Activated naive CD4-positive, alpha-beta T cell treated with Interleukin-2 at 50 U/mL for 16 hours (primary cell): ENCODE measurements around the gene TRIOBP.
A peak's percentile ranks its signal among the peaks of the same experiment; 100 is the strongest.

Experiments
- DNase-seq: peaks from one replicate; pipeline ENCODE4 v3.0.0-alpha.2; 2020

TRIOBP gene

GRCh38 chr22:37806409-37807333 lies 109.8 kb downstream of the TRIOBP start:
- no peak for DNase-seq

DNA sequence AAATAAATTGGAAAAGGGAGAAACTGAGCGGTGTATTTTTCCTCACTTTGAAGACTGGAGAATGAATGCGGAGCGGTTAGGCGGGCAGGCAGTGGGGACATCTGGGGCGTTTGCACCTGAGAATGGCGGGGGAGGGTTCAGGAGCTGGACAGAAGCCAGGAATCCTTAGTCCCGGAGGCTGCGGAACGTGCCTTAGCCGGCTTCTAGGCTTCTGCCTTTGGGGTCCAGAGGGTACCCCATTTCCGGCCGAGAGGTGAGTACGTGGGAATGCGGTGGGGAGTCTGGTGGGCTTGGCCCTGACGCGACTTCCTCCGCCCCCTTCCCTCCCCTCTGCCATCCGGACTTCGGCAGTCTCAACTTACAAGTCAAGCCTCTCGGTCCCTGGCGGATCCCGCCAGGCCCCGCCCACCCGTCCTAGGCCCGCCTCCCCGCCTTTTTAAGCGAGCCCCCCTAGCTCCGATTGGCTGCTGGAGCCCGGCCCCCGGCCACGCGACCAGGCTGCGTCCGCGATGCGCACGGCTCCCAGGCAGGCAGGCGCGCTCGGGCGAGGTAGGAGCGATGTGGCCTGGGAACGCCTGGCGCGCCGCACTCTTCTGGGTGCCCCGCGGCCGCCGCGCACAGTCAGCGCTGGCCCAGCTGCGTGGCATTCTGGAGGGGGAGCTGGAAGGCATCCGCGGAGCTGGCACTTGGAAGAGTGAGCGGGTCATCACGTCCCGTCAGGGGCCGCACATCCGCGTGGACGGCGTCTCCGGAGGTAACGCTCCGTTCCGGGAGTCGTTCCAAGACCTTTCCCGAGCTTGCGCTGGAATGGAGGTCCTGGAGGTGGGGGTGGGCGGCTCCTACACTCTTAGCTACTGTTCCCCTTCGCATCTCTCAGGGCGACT lies 110.8 kb downstream of the TRIOBP start, which contains the start of gene GCAT:
TSS of gene GCAT (plus strand) at position 525 of the 884 bp plus-strand sequence. CDS start at position 559, 34 bp downstream.
- DNase-seq, result peak; percentile 88

DNA sequence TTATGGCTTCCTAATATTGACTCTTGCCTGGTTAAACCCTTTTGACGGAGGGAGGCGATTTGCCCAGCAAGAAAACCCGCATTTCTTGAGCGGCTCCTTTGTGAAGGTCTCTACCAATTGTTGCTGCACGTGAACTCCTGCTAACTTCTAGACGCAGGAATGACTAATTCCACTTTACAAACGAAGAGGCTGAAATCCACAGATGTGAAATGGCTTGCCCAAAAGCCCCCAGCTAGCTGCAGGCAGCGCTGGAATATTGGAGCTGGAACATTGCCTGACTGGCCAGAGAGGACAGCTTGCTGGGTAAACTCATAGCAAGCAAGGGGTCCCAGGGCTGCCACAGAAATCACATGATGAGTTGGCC lies 111.4 kb downstream of the TRIOBP start:
- no peak for DNase-seq

DNA sequence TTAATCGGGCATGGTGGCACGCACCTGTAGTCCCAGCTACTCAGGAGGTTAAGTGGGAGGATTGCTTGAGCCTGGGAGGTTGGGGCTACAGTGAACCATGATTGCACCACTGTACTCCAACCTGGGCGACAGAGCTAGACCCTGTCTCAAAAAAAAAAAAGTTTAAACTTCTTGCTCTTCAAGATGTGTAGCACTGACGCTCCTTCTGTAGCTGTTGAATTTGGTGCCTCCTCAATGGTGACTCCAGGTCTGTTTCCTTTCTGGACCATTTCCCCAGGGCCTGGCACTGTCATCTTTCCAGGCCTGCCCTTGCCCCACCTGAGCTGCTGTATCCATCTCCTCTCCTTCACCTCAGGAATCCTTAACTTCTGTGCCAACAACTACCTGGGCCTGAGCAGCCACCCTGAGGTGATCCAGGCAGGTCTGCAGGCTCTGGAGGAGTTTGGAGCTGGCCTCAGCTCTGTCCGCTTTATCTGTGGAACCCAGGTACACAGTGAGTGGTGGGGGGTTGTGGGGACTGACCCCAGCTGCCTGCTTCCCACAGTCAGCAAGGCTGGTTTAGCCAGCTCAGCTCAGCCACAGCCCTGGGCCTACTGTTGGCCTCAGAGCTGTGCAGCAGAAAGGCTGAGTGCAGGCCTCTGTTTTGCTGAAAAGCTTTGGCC lies 113.0 kb downstream of the TRIOBP start:
- DNase-seq, result no peak

- DNase-seq, result no peak
Measured at GRCh38 chr22:37811867-37812266, 115.0 kb downstream of the TRIOBP start.

DNA sequence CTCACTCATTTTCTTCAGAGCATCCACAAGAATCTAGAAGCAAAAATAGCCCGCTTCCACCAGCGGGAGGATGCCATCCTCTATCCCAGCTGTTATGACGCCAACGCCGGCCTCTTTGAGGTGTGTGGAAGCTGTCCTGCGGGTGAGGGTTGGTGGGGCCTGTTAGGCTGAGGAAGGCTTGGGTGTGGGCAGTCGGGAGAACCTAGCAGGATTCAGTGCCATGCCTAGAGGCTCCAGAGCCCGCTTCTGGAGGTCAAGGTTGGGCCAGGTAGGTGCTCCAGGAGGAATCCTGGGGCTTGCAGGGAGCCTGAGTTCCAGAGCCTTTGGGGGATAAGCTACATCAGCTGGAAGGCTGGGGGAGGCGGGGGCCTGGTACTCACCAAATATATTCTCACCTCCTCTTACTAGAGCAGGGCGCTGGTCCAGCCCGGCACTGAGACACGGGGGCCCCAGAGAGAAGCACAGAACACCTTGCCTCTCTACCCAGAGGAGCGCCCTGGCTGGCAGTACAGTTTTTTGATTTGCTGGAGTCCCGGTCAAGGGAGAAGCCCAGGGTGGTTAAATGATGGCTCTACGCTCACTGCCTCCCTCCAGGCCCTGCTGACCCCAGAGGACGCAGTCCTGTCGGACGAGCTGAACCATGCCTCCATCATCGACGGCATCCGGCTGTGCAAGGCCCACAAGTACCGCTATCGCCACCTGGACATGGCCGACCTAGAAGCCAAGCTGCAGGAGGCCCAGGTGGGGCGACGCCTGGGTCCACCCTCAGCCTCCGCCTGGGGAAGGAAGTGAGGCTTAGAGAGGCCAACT lies 116.2 kb downstream of the TRIOBP start:
- no peak for DNase-seq

GRCh38 chr22:37815593-37815992 lies 118.7 kb downstream of the TRIOBP start:
- no peak for DNase-seq

GRCh38 chr22:37816543-37817180 lies 119.8 kb downstream of the TRIOBP start:
- DNase-seq, result no peak

DNA sequence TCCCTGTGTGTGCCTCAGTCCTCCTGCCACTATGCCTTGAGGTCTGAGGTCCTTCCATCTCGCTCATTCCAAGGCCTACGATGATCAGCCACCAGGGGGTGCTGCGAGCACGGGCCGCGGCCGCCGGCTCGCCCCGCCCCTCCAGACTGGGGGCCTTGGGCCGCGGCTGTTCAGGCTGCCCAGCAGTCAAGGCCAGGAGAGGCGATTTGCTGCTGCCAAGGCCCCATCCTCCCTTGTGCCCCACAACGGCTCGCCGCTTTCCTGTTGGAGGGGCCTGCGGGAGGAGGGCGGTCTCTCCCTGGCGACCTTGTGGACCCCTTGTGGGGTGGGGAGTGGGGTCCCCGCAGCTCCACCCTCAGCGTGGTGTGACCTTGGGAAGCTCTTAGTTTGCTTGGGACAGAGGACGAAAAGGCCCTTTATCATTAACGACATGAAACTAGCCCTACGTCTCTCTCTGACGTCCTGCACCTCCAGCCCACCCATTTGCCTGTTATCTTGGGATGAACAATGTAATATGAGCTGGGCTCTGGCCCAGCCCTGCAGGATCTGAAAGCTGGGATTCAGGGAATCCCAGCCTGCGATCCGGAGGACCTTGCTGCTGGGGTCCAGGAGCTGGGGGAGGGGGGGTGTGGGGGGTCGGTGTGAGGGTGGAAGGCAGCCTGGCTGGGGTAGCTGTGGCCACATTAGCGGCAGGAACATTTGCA lies 121.0 kb downstream of the TRIOBP start:
- DNase-seq, result peak; percentile 86

DNA sequence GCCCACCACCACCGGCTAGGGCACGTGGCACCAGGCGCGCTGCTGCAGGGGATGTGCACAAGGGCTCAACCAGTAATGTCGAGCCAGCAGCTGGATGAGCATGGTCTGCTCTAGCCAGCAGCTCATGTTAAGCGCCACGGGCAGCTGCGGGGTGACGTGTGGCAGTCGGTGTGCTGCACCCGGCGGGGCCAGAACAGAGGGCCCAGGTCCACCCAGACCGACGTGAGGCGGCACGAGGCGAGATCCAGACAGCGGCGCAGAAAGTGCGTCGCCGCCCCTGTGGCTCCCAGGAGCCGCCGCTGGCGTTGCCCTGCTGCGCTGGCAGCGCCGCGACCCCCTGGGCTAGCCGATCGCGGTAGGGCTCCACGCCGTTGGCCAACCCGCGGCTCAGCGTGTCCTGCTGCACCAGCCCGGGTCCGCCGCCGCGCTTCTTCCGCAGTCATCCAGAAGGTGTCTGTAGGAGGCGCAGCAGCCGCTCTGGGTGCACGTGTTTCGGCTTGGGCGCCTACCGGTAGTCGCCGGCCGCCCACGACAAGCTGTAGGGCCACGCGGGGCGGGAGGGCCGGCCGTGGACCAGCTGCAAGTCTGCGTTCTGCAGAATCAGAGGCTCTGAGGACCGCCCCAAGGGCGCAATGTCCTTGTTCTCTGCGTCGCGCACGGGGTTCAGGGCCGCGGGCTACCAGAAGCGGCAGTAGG lies 121.7 kb downstream of the TRIOBP start:
- peak; percentile 71 for DNase-seq

DNA sequence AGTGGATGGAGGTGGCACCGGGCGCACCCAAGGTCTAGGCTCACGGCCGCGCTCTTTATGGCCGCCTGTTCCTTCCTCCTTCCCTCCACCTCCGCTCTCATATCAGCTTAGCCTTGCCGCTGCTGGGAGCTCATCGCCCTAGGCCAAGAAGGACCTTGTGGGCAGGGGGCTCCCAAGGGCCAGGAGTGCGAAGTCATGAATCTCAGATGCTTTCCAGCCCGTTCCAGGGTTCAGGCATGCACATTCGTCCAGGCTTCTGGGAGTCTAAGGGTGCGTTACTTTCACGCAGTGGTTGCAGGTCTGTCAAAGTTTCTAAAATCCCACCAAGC lies 122.2 kb downstream of the TRIOBP start:
- no peak for DNase-seq

GRCh38 chr22:37820350-37820749 lies 123.5 kb downstream of the TRIOBP start:
- no peak for DNase-seq

- DNase-seq, result no peak
Measured at GRCh38 chr22:37822079-37822833, 125.4 kb downstream of the TRIOBP start.

GRCh38 chr22:37823134-37823985 lies 126.5 kb downstream of the TRIOBP start, which contains the start of gene GALR3:
GALR3 (plus strand) TSS chr22:37823382; CDS start chr22:37823407, 25 bp downstream.
- no peak for DNase-seq

GRCh38 chr22:37824674-37825641 lies 128.1 kb downstream of the TRIOBP start:
- DNase-seq, result no peak
